ENCODE results near the gene LPAR1. TPM values are rescaled to one million over a fixed set of nuclear protein-coding genes. Genes with fewer than 3 reads are reported as not detected.

The LPAR1 gene
- total RNA-seq, 4 donors from 2014 or later, result 51.1 to 123 (median 72.1) TPM

DNA sequence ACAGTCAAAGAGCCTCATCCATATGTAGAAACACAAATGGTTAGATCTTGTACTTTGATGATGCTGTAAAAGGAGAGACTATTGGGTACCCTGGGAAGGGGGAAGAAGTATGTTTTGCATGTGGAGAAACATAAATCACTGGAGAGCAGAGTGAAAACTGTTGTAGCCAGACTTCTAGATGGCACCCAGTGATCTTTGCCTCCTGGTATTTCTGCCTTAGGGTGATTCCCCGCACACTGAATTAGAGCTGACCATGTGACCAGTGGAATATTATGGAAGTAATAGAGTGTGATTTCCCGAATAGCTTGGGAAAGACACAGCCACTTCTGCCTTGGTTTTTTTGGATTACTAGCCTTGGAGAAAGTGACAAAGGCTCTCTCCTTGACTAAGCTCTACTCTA lies 174.3 kb downstream of the LPAR1 start:
- TF ChIP-seq, protein P1, sequence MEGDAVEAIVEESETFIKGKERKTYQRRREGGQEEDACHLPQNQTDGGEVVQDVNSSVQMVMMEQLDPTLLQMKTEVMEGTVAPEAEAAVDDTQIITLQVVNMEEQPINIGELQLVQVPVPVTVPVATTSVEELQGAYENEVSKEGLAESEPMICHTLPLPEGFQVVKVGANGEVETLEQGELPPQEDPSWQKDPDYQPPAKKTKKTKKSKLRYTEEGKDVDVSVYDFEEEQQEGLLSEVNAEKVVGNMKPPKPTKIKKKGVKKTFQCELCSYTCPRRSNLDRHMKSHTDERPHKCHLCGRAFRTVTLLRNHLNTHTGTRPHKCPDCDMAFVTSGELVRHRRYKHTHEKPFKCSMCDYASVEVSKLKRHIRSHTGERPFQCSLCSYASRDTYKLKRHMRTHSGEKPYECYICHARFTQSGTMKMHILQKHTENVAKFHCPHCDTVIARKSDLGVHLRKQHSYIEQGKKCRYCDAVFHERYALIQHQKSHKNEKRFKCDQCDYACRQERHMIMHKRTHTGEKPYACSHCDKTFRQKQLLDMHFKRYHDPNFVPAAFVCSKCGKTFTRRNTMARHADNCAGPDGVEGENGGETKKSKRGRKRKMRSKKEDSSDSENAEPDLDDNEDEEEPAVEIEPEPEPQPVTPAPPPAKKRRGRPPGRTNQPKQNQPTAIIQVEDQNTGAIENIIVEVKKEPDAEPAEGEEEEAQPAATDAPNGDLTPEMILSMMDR (IDR thresholded peaks at IDR 0.05; ENCODE audit: low read depth), result no peak

DNA sequence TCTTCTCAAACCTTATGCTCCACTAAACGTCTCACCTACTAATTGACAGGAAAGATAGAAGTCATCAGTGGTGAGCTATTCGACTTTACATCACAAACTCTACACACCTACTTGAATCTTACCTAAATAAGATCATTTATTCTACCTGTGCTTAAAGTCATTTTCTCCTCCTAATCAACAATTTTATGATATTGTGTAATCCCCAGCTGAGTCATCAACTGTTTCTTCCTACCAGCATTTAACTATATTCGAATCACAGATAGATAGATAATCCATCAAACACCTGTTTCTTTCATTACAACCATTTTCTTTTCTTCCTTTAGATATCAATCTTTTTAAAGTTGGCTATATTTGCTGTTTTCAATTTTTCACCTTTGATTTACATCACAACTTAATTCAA lies 181.5 kb downstream of the LPAR1 start:
- TF ChIP-seq, protein P1 (IDR thresholded peaks at IDR 0.05; ENCODE audit: low read depth), result no peak

DNA sequence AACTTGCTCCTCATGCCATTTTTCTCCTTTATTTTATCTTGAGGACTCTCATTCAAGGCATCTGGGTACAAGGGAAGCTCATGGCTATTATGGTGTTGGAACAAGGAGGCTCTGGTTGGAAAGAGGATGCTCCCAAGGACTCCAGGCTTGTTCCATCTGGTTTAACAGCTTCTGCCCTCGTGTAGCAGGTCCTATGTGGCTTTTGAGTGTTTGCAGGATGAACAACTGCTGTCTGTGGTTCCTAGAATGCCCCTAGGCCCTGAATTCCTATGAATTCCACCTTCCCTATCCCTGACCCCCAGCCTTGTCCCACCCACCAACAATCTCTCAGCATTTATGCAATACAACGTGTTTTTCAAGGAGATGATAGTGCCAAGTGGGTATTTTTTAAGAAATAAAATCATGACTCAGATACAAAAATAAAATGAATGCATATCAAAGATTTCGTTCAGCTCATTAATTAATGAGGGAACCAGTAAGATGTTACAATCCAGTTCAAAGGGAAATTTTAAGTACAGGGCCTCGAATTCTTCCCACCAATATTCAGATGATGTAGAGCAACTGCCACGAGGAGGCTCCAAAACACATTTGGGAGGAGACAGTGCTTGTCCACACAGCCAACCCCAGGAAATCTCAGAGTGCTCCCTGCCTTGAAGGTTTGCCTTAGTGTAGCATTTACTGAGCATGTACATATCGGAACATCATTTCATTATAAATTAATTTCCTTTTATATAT lies 187.7 kb downstream of the LPAR1 start:
- TF ChIP-seq, protein P1 (IDR thresholded peaks at IDR 0.05; ENCODE audit: low read depth), result no peak

DNA sequence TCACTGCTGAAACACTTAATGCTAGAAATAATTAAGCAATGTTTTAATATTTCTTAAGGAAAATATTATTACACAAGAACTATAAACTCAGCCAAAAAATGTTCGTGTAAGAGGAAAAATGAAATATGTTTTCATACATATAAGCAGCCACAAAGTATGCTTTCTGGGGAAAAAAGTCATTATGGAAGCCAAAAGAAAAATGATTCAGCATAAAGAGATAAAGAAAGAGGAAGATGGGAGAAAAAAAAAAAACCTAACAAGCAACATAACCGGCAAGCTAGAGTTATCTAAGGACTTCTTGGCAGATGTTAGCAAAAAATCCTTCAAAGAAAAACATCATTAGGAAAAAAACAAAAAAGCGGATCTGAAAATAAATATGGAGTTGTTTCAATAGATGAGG lies 190.6 kb downstream of the LPAR1 start:
- TF ChIP-seq, protein P1 (IDR thresholded peaks at IDR 0.05; ENCODE audit: low read depth), result no peak

DNA sequence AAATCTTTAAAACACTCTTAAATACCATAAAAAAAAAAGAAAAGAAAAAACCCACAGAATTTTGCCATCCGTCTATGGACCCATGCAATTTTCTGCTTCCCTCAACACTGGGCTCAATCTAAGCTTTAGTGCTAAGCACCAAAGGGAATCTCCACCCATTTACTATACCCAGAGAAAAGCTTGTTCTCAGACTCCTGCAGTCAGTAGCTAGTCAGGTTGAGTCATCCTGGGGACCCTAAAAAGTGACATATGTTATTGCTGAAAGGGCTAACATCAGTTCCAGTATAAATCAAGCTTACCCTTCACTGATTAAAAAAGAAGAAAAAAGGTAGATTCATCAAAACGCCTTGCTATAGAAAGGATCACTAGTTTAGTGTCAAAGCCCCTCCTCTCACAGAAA lies 192.1 kb downstream of the LPAR1 start:
- TF ChIP-seq, protein P1 (IDR thresholded peaks at IDR 0.05; ENCODE audit: low read depth), result no peak

DNA sequence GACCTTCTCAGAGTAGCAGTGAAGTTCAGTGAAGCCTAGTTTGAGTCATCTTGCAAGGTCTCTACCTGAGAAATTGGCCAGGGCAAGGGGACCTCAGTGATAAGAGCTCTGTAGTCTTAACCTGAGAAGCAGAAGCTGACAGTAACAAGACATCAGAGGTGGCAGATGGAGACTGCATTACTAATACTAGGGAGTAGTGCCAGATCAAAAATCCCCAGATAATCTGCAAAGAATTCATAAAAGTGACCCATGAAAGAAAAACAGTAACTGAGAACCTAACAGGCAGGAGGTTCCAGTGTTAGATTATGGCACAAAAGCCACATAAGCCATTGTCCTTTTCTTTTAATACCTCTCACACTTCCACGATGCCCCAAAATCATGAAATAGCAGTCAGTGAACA lies 194.1 kb downstream of the LPAR1 start:
- TF ChIP-seq, protein P1 (IDR thresholded peaks at IDR 0.05; ENCODE audit: low read depth), result no peak

DNA sequence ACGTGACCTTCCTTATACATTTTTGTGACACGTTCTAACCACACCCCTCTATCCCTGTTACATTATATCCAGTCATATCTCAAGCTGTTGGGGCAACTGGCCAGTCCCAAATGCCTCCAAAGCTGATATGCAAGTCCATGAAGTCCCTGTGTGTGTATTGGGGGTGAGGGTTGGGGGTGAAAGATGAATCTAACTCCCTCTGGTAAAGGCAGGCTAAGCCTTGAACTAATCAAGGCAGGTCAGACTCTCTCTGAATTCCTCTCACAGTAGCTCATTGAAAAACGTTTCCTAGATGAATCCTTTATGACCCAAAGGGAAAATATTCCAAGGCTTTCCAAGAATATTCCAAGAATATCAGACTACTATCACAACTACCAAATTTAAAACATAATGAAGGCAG lies 195.3 kb downstream of the LPAR1 start:
- TF ChIP-seq, protein P1 (IDR thresholded peaks at IDR 0.05; ENCODE audit: low read depth), result no peak

All from subcutaneous adipose tissue (tissue), 4 donors.